Fibroblast of mammary gland (primary cell): Measurements from ENCODE around the gene TEPSIN.

ENCODE experiments used
- DNase-seq: peaks from one replicate; pipeline ENCODE4 v3.0.0-alpha.2; 2010; ENCODE audit warnings: low read depth
- H3K4me3 ChIP-seq: 2 replicates; pipeline ENCODE4 v1.5.1; 2011; ENCODE audit warnings: low read depth, mild to moderate bottlenecking, low read length, moderate library complexity; ENCODE audit not compliant: control insufficient read depth
- CTCF ChIP-seq: conservative IDR thresholded peaks from 2 replicates; pipeline ENCODE4 v1.5.1; 2011; ENCODE audit warnings: low read depth, low read length, inconsistent platforms; ENCODE audit not compliant: control insufficient read depth, insufficient read depth

The TEPSIN gene

GRCh38 chr17:81197831-81198490 is 40.9 kb downstream of the TEPSIN start:
- TF ChIP-seq CTCF = no peak
- no peak for DNase-seq
- H3K4me3 ChIP-seq = no peak overlapping the region

GRCh38 chr17:81197409-81197795 is 41.5 kb downstream of the TEPSIN start:
- no peak for TF ChIP-seq CTCF
- H3K4me3 ChIP-seq = no peak overlapping the region

GRCh38 chr17:81196505-81197408 is 42.1 kb downstream of the TEPSIN start:
- DNase-seq = no peak
- H3K4me3 ChIP-seq = no peak overlapping the region
- TF ChIP-seq CTCF = no peak

More at GRCh38 chr17:81197409-81197795, 41.5 kb downstream of the TEPSIN start:
- no peak for DNase-seq

- H3K4me3 ChIP-seq = no peak overlapping the region
- no peak for DNase-seq
- no peak for TF ChIP-seq CTCF
Measured at GRCh38 chr17:81195941-81196495, 42.8 kb downstream of the TEPSIN start.

- H3K4me3 ChIP-seq = no peak overlapping the region
- TF ChIP-seq CTCF = no peak
- no peak for DNase-seq
Measured at GRCh38 chr17:81194941-81195901, 43.6 kb downstream of the TEPSIN start.

GRCh38 chr17:81194225-81194760 is 44.6 kb downstream of the TEPSIN start:
- DNase-seq = no peak
- H3K4me3 ChIP-seq = no peak overlapping the region
- TF ChIP-seq CTCF = no peak
